ENCODE data around the gene ACP2. TPM values are rescaled to one million over a fixed set of nuclear protein-coding genes. Genes with fewer than 3 reads are reported as not detected.
A peak's percentile ranks its signal among the peaks of the same experiment; 100 is the strongest.

Gene ACP2
- 100 to 1,000 TPM in 4 of 9 donors, 10 to 100 TPM in 5; 64.6 to 127 (median 81.8) TPM for total RNA-seq
- 10 to 100 TPM; 39.8 to 59.7 (median 58.2) TPM for polyA plus RNA-seq
- long read RNA-seq, donor 1, transcript ACP2-201 (11 exons, 2,203 nt) = major isoform, 19 of 81 reads
- long read RNA-seq, donor 1, partial matches to known transcripts = 62 of 81 reads
- long read RNA-seq, donor 1, other reads (novel, unspliced or antisense) = 0 of 81 reads
- long read RNA-seq, donor 2, transcript ACP2-201 (11 exons, 2,203 nt) = major isoform, 18 of 26 reads
- long read RNA-seq, donor 2, partial matches to known transcripts = 5 of 26 reads
- long read RNA-seq, donor 2, other reads (novel, unspliced or antisense) = 0 of 26 reads
- long read RNA-seq, donor 3, transcript ACP2-201 (11 exons, 2,203 nt) = major isoform, 18 of 18 reads
- long read RNA-seq, donor 3, partial matches to known transcripts = 0 of 18 reads
- long read RNA-seq, donor 3, other reads (novel, unspliced or antisense) = 0 of 18 reads
- long read RNA-seq, donor 4, transcript ACP2-201 (11 exons, 2,203 nt) = major isoform, 11 of 16 reads
- long read RNA-seq, donor 4, partial matches to known transcripts = 1 of 16 reads
- long read RNA-seq, donor 4, other reads (novel, unspliced or antisense) = 4 of 16 reads
- long read RNA-seq, donor 5, transcript ACP2-201 (11 exons, 2,203 nt) = major isoform, 97 of 127 reads
- long read RNA-seq, donor 5, partial matches to known transcripts = 8 of 127 reads
- long read RNA-seq, donor 5, other reads (novel, unspliced or antisense) = 20 of 127 reads
- long read RNA-seq, donor 6, transcript ACP2-201 (11 exons, 2,203 nt) = major isoform, 12 of 18 reads
- long read RNA-seq, donor 6, partial matches to known transcripts = 1 of 18 reads
- long read RNA-seq, donor 6, other reads (novel, unspliced or antisense) = 4 of 18 reads
- long read RNA-seq, donor 7, partial matches to known transcripts = 5 of 11 reads
- long read RNA-seq, donor 7, other reads (novel, unspliced or antisense) = 0 of 11 reads
- long read RNA-seq, donor 8, transcript ACP2-201 (11 exons, 2,203 nt) = major isoform, 21 of 33 reads
- long read RNA-seq, donor 8, partial matches to known transcripts = 8 of 33 reads
- long read RNA-seq, donor 8, other reads (novel, unspliced or antisense) = 0 of 33 reads
- long read RNA-seq, donor 9, transcript ACP2-201 (11 exons, 2,203 nt) = major isoform, 14 of 22 reads
- long read RNA-seq, donor 9, partial matches to known transcripts = 6 of 22 reads
- long read RNA-seq, donor 9, other reads (novel, unspliced or antisense) = 0 of 22 reads
- long read RNA-seq, donor 10, transcript ACP2-201 (11 exons, 2,203 nt) = major isoform, 8 of 36 reads
- long read RNA-seq, donor 10, partial matches to known transcripts = 25 of 36 reads
- long read RNA-seq, donor 10, other reads (novel, unspliced or antisense) = 0 of 36 reads

- Histone ChIP-seq H3K4me1 (replicated peaks in 1 of 2) (peaks cover 21 to 33% of the 10 kb centered on the region in 2 donors), H3K27me3 (no peaks in the 10 kb centered on the region), H3K27ac (peak within 1 kb of the TSS; percentile 28 to 92 (median 81)), H3K9me3 (replicated peaks in 1 of 3) (no peaks in the 10 kb centered on the region), H3K4me3 (peak within 1 kb of the TSS; percentile 67 to 98 (median 82)), H3K36me3 (replicated peaks in 1 of 2) (peaks cover 0 to 30% of the 10 kb centered on the region in 2 donors)
- peak; percentile 86 to 95 (median 92) for DNase-seq
- WGBS, 4 donors = 0 to 1% (median 0%) methylated on average over 21 to 45 of the region's 45 CpGs
- intact Hi-C loops (cut with DNase I) = no loop called here
- TF ChIP-seq CTCF (IDR thresholded peaks at IDR 0.05) = peak in 3 of 6 experiments; percentile 25 to 37 (median 36)
- TF ChIP-seq POLR2A (IDR thresholded peaks at IDR 0.05) = peak; percentile 64 to 84
These were observed at the start of gene ACP2 for GRCh38 chr11:47248664-47249377. Gene ACP2 (minus strand): TSS chr11:47248814. CDS start chr11:47248789, 25 bp downstream.

- no peaks in the 10 kb centered on the region for H3K9me3 ChIP-seq (replicated peaks in 1 of 3)
- TF ChIP-seq CTCF (IDR thresholded peaks at IDR 0.05) (no peak), POLR2A (IDR thresholded peaks at IDR 0.05) (no peak)
- H3K27ac ChIP-seq = no peak overlapping the region
- H3K4me3 ChIP-seq = no peak overlapping the region
- H3K36me3 ChIP-seq (replicated peaks in 1 of 2) = peaks cover 0 to 94% of the 10 kb centered on the region in 2 donors
- no peaks in the 10 kb centered on the region for H3K4me1 ChIP-seq (replicated peaks in 1 of 2)
- intact Hi-C loops (cut with DNase I) = no loop called here
- WGBS, 4 donors = 83 to 90% (median 88%) methylated on average over 4 of the region's 4 CpGs
- H3K27me3 ChIP-seq = no peaks in the 10 kb centered on the region
- peak in 1 of 7 donors; percentile 7 for DNase-seq
These were observed 47.4 kb upstream of the ACP2 start for GRCh38 chr11:47296045-47296444.

GRCh38 chr11:47295385-47295784 is 46.8 kb upstream of the ACP2 start:
- intact Hi-C loops (cut with DNase I) = no loop called here
- DNase-seq = no peak

More at GRCh38 chr11:47295385-47295784, 46.8 kb upstream of the ACP2 start:
- Histone ChIP-seq H3K4me3 (no peak overlapping the region), H3K27ac (no peak overlapping the region), H3K27me3 (no peaks in the 10 kb centered on the region), H3K9me3 (replicated peaks in 1 of 3) (no peaks in the 10 kb centered on the region), H3K4me1 (replicated peaks in 1 of 2) (no peaks in the 10 kb centered on the region), H3K36me3 (replicated peaks in 1 of 2) (peaks cover 0 to 94% of the 10 kb centered on the region in 2 donors)
- WGBS, 4 donors = 93 to 96% (median 95%) methylated on average over 5 of the region's 5 CpGs
- TF ChIP-seq CTCF (IDR thresholded peaks at IDR 0.05) = no peak
- TF ChIP-seq POLR2A (IDR thresholded peaks at IDR 0.05) = no peak

All from adrenal gland (tissue), 19 donors.